Uterus (tissue), 4 donors: ENCODE data around the gene PLEKHG4B. TPM values are rescaled to one million over a fixed set of nuclear protein-coding genes. Genes with fewer than 3 reads are reported as not detected.

Experiments used
- DNase-seq, 2 donors: peaks; one replicate each; pipeline ENCODE4 v3.0.0-alpha.2; 2019 to 2020
- H3K27ac ChIP-seq, 2 donors: fragments of 200-600 bp; sonication (generic); 1 replicate in 1 of 2; 2 replicates in 1 of 2; pipeline ENCODE4 v1.5.1; 2016 to 2018
- H3K27me3 ChIP-seq, 2 donors: fragments of 200-600 bp; sonication (generic); one replicate each; pipeline ENCODE4 v1.5.1; 2018 to 2019; ENCODE audit warnings: control low read depth in 1 of 2
- H3K36me3 ChIP-seq, 2 donors: fragments of 200-600 bp; sonication (generic); one replicate each; pipeline ENCODE4 v1.5.1; 2019; ENCODE audit warnings: control low read depth in 1 of 2
- H3K4me1 ChIP-seq, 2 donors: fragments of 200-600 bp; sonication (generic); one replicate each; pipeline ENCODE4 v1.5.1; 2018 to 2019; ENCODE audit warnings: control low read depth in 1 of 2
- H3K4me3 ChIP-seq, 2 donors: fragments of 200-600 bp; sonication (generic); 1 replicate in 1 of 2; 2 replicates in 1 of 2; pipeline ENCODE4 v1.5.1; 2018 to 2019; ENCODE audit warnings: mild to moderate bottlenecking in 1 of 2
- H3K9me3 ChIP-seq, 2 donors: fragments of 200-600 bp; sonication (generic); one replicate each; pipeline ENCODE4 v1.5.1; 2019; ENCODE audit warnings: control low read depth in 1 of 2
- POLR2A ChIP-seq, 2 donors: fragments of 450-650 bp; IDR thresholded peaks; one replicate each; pipeline ENCODE4 v1.6.1; 2016; ENCODE audit warnings: antibody characterized with exemption in 2 of 2, mild to moderate bottlenecking in 1 of 2, moderate library complexity in 1 of 2
- intact Hi-C: fragments of 100-400 bp; cut with DNase I; formaldehyde crosslinking; loops from one replicate; pipeline ENCODE4 v1.15.1; 2023; ENCODE audit warnings: low total_unique reads
- total RNA-seq, 4 donors: library from RNA; depleted of rRNA in 3 of 4; stranded (reverse); fragments of >200 nt in 3 of 4; gene quantifications; one replicate each; pipeline versions ENCODE4 v1.1.0 to v1.2.4, GENCODE V29; 2014 to 2023
- TF ChIP-seq, protein P1 (sequence below), 4 experiments: fragments of 200-600 bp in 2 of 4; fragments of 450-650 bp in 2 of 4; sonication (generic) in 2 of 4; IDR thresholded peaks; one replicate each; pipeline ENCODE4 v1.5.1; 2016 to 2019; ENCODE audit warnings: antibody characterized with exemption in 4 of 4, mild to moderate bottlenecking in 2 of 4, moderate library complexity in 1 of 4
- donor health status: DM: yes; HTN: yes; CAD: no.

Gene PLEKHG4B
- total RNA-seq, 4 donors from 2014 or later = under 0.01 to 8.3 (median 0.37) TPM; not detected in 1

DNA sequence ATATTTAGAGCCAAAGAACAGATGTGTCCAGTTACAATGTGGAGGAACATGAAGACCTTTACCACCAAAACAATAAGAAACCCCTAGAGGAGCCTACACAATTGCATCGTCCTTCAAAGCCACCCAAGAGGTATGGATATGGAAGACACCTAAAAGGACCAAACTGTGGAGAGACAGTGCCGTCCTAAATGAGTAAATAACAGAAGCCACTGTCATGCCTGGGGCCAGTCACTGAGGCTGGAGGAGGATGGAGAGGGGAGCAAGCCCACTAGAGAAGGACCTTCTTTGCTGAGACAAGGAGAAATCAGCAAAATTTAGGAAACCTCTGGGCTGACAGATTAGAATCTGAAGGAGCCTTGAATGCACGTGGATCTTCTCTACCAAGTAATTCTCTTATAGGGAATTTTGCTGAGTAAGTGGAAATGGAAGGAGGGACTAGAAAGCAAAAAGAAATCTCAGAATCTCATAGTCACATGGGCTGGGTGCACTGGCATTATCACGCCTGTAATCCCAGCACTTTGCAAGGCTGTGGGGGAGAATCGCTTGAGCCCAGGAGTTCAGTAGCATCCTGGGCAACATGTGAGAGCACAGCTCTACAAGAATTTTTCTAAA lies 27.6 kb downstream of the PLEKHG4B start:
- Histone ChIP-seq H3K27ac (no peak overlapping the region), H3K36me3 (no peaks in the 10 kb centered on the region), H3K9me3 (no peaks in the 10 kb centered on the region), H3K4me3 (no peak overlapping the region), H3K4me1 (no peaks in the 10 kb centered on the region), H3K27me3 (no peaks in the 10 kb centered on the region)
- intact Hi-C loops = no loop called here
- no peak for DNase-seq
- TF ChIP-seq, protein P1, sequence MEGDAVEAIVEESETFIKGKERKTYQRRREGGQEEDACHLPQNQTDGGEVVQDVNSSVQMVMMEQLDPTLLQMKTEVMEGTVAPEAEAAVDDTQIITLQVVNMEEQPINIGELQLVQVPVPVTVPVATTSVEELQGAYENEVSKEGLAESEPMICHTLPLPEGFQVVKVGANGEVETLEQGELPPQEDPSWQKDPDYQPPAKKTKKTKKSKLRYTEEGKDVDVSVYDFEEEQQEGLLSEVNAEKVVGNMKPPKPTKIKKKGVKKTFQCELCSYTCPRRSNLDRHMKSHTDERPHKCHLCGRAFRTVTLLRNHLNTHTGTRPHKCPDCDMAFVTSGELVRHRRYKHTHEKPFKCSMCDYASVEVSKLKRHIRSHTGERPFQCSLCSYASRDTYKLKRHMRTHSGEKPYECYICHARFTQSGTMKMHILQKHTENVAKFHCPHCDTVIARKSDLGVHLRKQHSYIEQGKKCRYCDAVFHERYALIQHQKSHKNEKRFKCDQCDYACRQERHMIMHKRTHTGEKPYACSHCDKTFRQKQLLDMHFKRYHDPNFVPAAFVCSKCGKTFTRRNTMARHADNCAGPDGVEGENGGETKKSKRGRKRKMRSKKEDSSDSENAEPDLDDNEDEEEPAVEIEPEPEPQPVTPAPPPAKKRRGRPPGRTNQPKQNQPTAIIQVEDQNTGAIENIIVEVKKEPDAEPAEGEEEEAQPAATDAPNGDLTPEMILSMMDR (IDR thresholded peaks at IDR 0.05) = no peak
- TF ChIP-seq POLR2A (IDR thresholded peaks at IDR 0.05) = no peak

DNA sequence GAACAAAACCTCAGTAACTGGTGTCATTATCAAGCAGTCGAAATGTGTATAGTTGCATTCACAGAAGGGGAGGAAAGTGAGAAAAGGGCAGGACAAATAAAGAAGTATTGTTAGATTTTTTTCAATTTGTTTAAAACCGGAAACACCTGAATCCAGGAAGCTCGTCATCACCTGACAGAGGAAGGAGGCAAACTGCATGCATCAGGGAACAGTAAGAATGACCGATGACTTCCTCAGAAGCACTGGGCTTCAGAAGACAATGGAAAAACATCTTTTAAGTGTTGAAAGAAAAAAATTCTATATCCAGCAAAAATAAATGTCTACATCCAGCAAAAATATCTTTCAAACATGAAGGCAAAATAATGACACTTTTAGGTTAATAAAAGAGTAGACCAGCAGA lies 29.5 kb downstream of the PLEKHG4B start:
- no peaks in the 10 kb centered on the region for H3K27me3 ChIP-seq
- TF ChIP-seq, protein P1 (IDR thresholded peaks at IDR 0.05) = no peak
- TF ChIP-seq POLR2A (IDR thresholded peaks at IDR 0.05) = no peak
- no peak overlapping the region for H3K27ac ChIP-seq
- H3K9me3 ChIP-seq = peaks cover 0 to 10% of the 10 kb centered on the region in 2 donors
- no peaks in the 10 kb centered on the region for H3K4me1 ChIP-seq
- no peak overlapping the region for H3K4me3 ChIP-seq
- no peak for DNase-seq
- H3K36me3 ChIP-seq = no peaks in the 10 kb centered on the region
- intact Hi-C loops = no loop called here

DNA sequence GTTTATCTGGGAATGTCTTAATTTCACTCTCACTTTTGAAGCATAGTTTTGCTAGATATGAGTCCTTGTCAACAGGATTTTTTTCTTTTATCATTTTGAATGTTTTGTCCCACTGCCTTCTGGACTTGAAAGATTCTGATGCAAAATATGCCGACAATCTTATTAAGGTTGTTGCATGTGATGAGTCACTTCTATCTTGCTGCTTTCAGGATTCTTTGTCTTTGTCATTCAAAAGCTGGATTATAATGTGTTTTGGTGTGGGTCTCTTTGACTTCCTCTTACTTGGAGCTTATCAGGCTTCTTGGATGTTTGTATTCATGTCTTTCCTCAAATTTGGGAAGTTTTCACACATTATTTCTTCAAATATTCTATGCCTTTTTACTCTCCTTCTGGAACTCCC lies 33.8 kb downstream of the PLEKHG4B start:
- intact Hi-C loops = no loop called here
- Histone ChIP-seq H3K27me3 (no peaks in the 10 kb centered on the region), H3K36me3 (no peaks in the 10 kb centered on the region), H3K4me3 (no peak overlapping the region), H3K9me3 (peaks cover 0 to 11% of the 10 kb centered on the region in 2 donors), H3K27ac (no peak overlapping the region), H3K4me1 (no peaks in the 10 kb centered on the region)
- TF ChIP-seq POLR2A (IDR thresholded peaks at IDR 0.05) = no peak
- TF ChIP-seq, protein P1 (IDR thresholded peaks at IDR 0.05) = no peak
- DNase-seq = no peak

DNA sequence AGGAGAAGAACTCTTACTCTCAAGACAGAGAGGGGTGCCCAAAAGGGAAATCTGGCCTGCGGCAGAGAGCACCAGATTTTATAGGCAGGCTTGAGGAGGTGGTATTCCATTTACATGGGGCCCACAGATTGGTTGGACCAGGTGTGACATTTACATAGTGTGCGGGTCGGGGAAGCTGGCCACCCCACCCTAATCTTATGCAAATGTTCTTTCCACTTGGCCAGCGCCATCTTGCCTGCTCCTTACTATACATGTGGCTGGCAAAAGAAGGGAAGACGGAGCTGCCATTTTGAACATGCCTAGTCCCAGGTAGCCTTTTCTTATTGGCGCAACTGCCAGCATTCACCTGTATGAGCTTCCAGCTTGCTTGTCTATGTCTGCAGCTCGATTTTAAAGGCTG lies 34.8 kb downstream of the PLEKHG4B start:
- DNase-seq = no peak
- TF ChIP-seq, protein P1 (IDR thresholded peaks at IDR 0.05) = no peak
- no peak for TF ChIP-seq POLR2A (IDR thresholded peaks at IDR 0.05)
- no peak overlapping the region for H3K4me3 ChIP-seq
- no peaks in the 10 kb centered on the region for H3K36me3 ChIP-seq
- no peak overlapping the region for H3K27ac ChIP-seq
- intact Hi-C loops = no loop called here
- peaks cover 0 to 11% of the 10 kb centered on the region in 2 donors for H3K9me3 ChIP-seq
- H3K27me3 ChIP-seq = no peaks in the 10 kb centered on the region
- no peaks in the 10 kb centered on the region for H3K4me1 ChIP-seq

- intact Hi-C loops = no loop called here
- DNase-seq = no peak
- H3K4me3 ChIP-seq = no peak overlapping the region
- no peak overlapping the region for H3K27ac ChIP-seq
- H3K27me3 ChIP-seq = no peaks in the 10 kb centered on the region
- H3K36me3 ChIP-seq = no peaks in the 10 kb centered on the region
- H3K4me1 ChIP-seq = no peaks in the 10 kb centered on the region
- TF ChIP-seq, protein P1 (IDR thresholded peaks at IDR 0.05) = no peak
- TF ChIP-seq POLR2A (IDR thresholded peaks at IDR 0.05) = no peak
- peaks cover 0 to 11% of the 10 kb centered on the region in 2 donors for H3K9me3 ChIP-seq
Measured at GRCh38 chr5:127886-128285, 35.9 kb downstream of the PLEKHG4B start.
